PC-3 (cell line): ENCODE measurements around the gene ZBTB7C. TPM values are rescaled to one million over a fixed set of nuclear protein-coding genes. Genes with fewer than 3 reads are reported as not detected.

Source experiments
- ATAC-seq: fragments of 200-7000 bp; cut with Tn5 transposase; 2 replicates; pipeline ENCODE4 v1.9.1; 2020; ENCODE audit warnings: mild to moderate bottlenecking, moderate library complexity
- BruUV-seq: library from RNA; stranded (reverse); fragments of 400-500 nt; replicated peaks from 2 replicates; lab custom pipeline; 2021; lab: Mats Ljungman, UMichigan
- CTCF ChIA-PET: fragments of 300-600 bp; sonication (Branson Sonifier 250); formaldehyde crosslinking; loops from one replicate; lab custom pipeline; 2022; ENCODE audit warnings: antibody characterized with exemption; lab: Charles Lee
- POLR2A ChIA-PET: fragments of 300-600 bp; sonication (Branson Sonifier 250); formaldehyde crosslinking; loops from one replicate; lab custom pipeline; 2022; ENCODE audit warnings: antibody characterized with exemption; ENCODE audit not compliant: unreplicated experiment; lab: Charles Lee
- DNase-seq: peaks from one replicate; pipeline ENCODE4 v3.0.0-alpha.2; 2015
- H2AFZ ChIP-seq: fragments of 300-600 bp; sonication (generic); 2 replicates; pipeline ENCODE4 v1.6.0; 2016; ENCODE audit warnings: antibody characterized with exemption, low read length
- H3F3A ChIP-seq: fragments of 300-600 bp; sonication (generic); one replicate; pipeline ENCODE4 v1.6.0; 2017; ENCODE audit warnings: antibody characterized with exemption, low read length, control low read depth, mild to moderate bottlenecking; ENCODE audit not compliant: unreplicated experiment
- H3K27ac ChIP-seq: fragments of 300-600 bp; sonication (generic); 2 replicates; pipeline ENCODE4 v1.5.1; 2016; ENCODE audit warnings: mild to moderate bottlenecking, low read length
- H3K27me3 ChIP-seq: fragments of 300-600 bp; sonication (generic); 2 replicates; pipeline ENCODE4 v1.6.1; 2016; ENCODE audit warnings: low read length, mixed read lengths
- H3K36me3 ChIP-seq: fragments of 300-600 bp; sonication (generic); 2 replicates; pipeline ENCODE4 v1.6.1; 2016; ENCODE audit warnings: low read depth, mixed run types, low read length, mixed read lengths
- H3K4me1 ChIP-seq: fragments of 300-600 bp; sonication (generic); 2 replicates; pipeline ENCODE4 v1.5.1; 2016; ENCODE audit warnings: low read length; ENCODE audit not compliant: insufficient read depth
- H3K4me2 ChIP-seq: fragments of 300-600 bp; sonication (generic); 2 replicates; pipeline ENCODE4 v1.6.0; 2016; ENCODE audit warnings: low read length
- H3K4me3 ChIP-seq: fragments of 300-600 bp; sonication (generic); 2 replicates; pipeline ENCODE4 v1.5.1; 2016; ENCODE audit warnings: mild to moderate bottlenecking, low read length, mixed read lengths
- H3K79me2 ChIP-seq: fragments of 300-600 bp; sonication (generic); 2 replicates; pipeline ENCODE4 v1.6.1; 2017; ENCODE audit warnings: low read length, mixed read lengths
- H3K9ac ChIP-seq: fragments of 300-600 bp; sonication (generic); 2 replicates; pipeline ENCODE4 v1.6.0; 2016; ENCODE audit warnings: mild to moderate bottlenecking, low read length
- H3K9me2 ChIP-seq: fragments of 300-600 bp; sonication (generic); replicated peaks from 2 replicates; pipeline ENCODE4 v1.6.1; 2016; ENCODE audit warnings: mixed run types, low read length, mixed read lengths
- H3K9me3 ChIP-seq: fragments of 300-600 bp; sonication (generic); 2 replicates; pipeline ENCODE4 v1.6.1; 2016; ENCODE audit warnings: low read length, mixed read lengths
- H4K20me1 ChIP-seq: fragments of 300-600 bp; sonication (generic); 2 replicates; pipeline ENCODE4 v1.6.1; 2016; ENCODE audit warnings: low read length, mixed read lengths
- CTCF ChIP-seq: fragments of 300-600 bp; sonication (generic); conservative IDR thresholded peaks from 2 replicates; pipeline ENCODE4 v1.5.1; 2017; ENCODE audit warnings: antibody characterized with exemption, low read depth, mild to moderate bottlenecking, low read length
- EZH2 ChIP-seq: fragments of 300-600 bp; sonication (generic); IDR thresholded peaks from one replicate; pipeline ENCODE4 v1.6.1; 2017; ENCODE audit warnings: antibody characterized with exemption, mild to moderate bottlenecking, low read length; ENCODE audit not compliant: unreplicated experiment
- EZH2phosphoT487 ChIP-seq: fragments of 300-600 bp; sonication (generic); IDR thresholded peaks from 2 replicates; pipeline ENCODE4 v1.6.1; 2018; ENCODE audit warnings: mild to moderate bottlenecking, antibody characterized with exemption, low read length, borderline replicate concordance
- intact Hi-C: fragments of 100-400 bp; cut with micrococcal nuclease; formaldehyde crosslinking; loops from 2 replicates; pipeline ENCODE4 v1.9.0; 2023
- total RNA-seq: library from RNA; depleted of rRNA; stranded (reverse); fragments of >200 nt; gene quantifications from 2 replicates; pipeline ENCODE4 v1.2.3, GENCODE V29; 2014

ZBTB7C gene
- total RNA-seq, 1 experiment from 2014 or later: 1.3 TPM

DNA sequence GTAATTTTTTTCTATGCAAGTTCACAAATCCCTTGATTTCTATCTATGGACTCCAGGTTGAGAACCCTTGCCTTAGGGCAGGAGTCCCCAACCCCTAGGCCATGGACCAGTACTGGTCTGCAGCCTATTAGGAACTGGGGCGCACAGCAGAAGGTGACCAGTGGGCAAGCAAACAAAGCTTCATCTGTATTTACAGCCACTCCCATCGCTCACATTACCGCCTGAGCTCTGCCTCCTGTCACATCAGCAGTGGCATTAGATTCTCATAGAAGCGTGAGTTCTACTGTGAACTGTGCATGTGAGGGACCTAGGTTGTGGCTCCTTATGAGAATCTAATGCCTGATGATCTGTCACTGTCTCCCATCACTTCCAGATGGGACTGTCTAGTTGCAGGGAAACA is 408.5 kb downstream of the ZBTB7C start:
- ChIA-PET CTCF (no interaction called here), POLR2A (no interaction called here)
- intact Hi-C loops: loop anchor here (5.0 kb wide), 1 partner anchor 68 kb away; the partner anchor contains the start of gene SMAD2
- DNase-seq: no peak
- H3K9ac ChIP-seq: no peak overlapping the region
- no peak overlapping the region for H3K4me3 ChIP-seq
- no peaks in the 10 kb centered on the region for H3K27me3 ChIP-seq
- no peaks in the 10 kb centered on the region for H3K79me2 ChIP-seq
- H3K27ac ChIP-seq: no peak overlapping the region
- H3F3A ChIP-seq: no peaks in the 10 kb centered on the region
- TF ChIP-seq EZH2phosphoT487 (no peak), EZH2 (no peak), CTCF (no peak)
- BruUV-seq: no TSS peak
- no peaks in the 10 kb centered on the region for H3K9me3 ChIP-seq
- H3K4me1 ChIP-seq: peaks cover 23% of the 10 kb centered on the region
- H4K20me1 ChIP-seq: no peaks in the 10 kb centered on the region
- no peak overlapping the region for H3K4me2 ChIP-seq
- H2AFZ ChIP-seq: no peak overlapping the region
- H3K36me3 ChIP-seq: no peaks in the 10 kb centered on the region
- no peaks in the 10 kb centered on the region for H3K9me2 ChIP-seq
- no peak for ATAC-seq

- ChIA-PET CTCF (no interaction called here), POLR2A (no interaction called here)
- Histone ChIP-seq H3K9me2 (no peaks in the 10 kb centered on the region), H3K79me2 (no peaks in the 10 kb centered on the region), H4K20me1 (no peaks in the 10 kb centered on the region), H3K27ac (no peak overlapping the region), H3F3A (no peaks in the 10 kb centered on the region), H2AFZ (no peak overlapping the region), H3K4me1 (peaks cover 23% of the 10 kb centered on the region), H3K36me3 (no peaks in the 10 kb centered on the region), H3K27me3 (no peaks in the 10 kb centered on the region), H3K9ac (no peak overlapping the region), H3K4me3 (no peak overlapping the region), H3K4me2 (no peak overlapping the region), H3K9me3 (no peaks in the 10 kb centered on the region)
- no peak for DNase-seq
- no peak for TF ChIP-seq EZH2
- no peak for TF ChIP-seq CTCF
- no peak for TF ChIP-seq EZH2phosphoT487
- BruUV-seq: no TSS peak
- ATAC-seq: no peak
- intact Hi-C loops: loop anchor here (5.0 kb wide), 1 partner anchor 68 kb away; the partner anchor contains the start of gene SMAD2
These were observed 409.4 kb downstream of the ZBTB7C start for GRCh38 chr18:47999801-48000248.

DNA sequence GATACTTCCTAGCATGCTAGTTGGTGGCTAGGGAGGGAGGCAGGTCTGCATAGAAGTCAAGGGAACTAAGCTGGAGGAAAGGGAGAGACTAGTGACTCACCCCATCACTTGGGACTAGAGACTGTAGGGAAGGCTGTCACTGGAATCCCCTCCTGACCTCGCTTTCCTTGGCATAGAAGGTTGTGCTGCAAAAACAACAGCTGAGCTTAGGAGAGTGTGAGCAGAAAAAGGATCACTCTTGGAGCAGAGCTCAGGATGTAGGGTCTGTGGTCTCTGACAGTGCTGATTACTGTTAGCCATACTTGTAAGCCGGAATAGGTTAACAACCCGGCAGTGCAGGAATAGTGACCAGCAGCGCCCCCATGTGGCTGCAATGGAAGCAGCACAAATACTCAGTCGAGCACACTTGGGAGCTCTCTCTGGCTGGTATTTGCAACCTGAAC is 411.8 kb downstream of the ZBTB7C start:
- H3K27me3 ChIP-seq: no peaks in the 10 kb centered on the region
- no peaks in the 10 kb centered on the region for H3K9me2 ChIP-seq
- DNase-seq (no peak), ATAC-seq (no peak)
- BruUV-seq: no TSS peak
- intact Hi-C loops: no loop called here
- H3K27ac ChIP-seq: no peak overlapping the region
- peak; percentile 56 for TF ChIP-seq CTCF
- TF ChIP-seq EZH2phosphoT487: no peak
- no peak for TF ChIP-seq EZH2
- H3K4me2 ChIP-seq: no peak overlapping the region
- H3K9me3 ChIP-seq: no peaks in the 10 kb centered on the region
- peaks cover under 1% of the 10 kb centered on the region; the same call in 1 of the 2 replicates for H3K4me1 ChIP-seq
- ChIA-PET CTCF (interaction anchor here (1.0 kb wide), 1 partner anchor 10 kb away, joined by 4 read pairs; no protein-coding TSS in a partner anchor), POLR2A (no interaction called here)
- no peaks in the 10 kb centered on the region for H3F3A ChIP-seq
- H4K20me1 ChIP-seq: no peaks in the 10 kb centered on the region
- H2AFZ ChIP-seq: no peak overlapping the region
- H3K9ac ChIP-seq: no peak overlapping the region
- no peaks in the 10 kb centered on the region for H3K36me3 ChIP-seq
- no peaks in the 10 kb centered on the region for H3K79me2 ChIP-seq
- no peak overlapping the region for H3K4me3 ChIP-seq
